ENCODE data around the gene SLC6A19.

- no peak for TF ChIP-seq POLR2AphosphoS5 (IDR thresholded peaks at IDR 0.05; ENCODE audit: low read depth)
- TF ChIP-seq, protein P1, sequence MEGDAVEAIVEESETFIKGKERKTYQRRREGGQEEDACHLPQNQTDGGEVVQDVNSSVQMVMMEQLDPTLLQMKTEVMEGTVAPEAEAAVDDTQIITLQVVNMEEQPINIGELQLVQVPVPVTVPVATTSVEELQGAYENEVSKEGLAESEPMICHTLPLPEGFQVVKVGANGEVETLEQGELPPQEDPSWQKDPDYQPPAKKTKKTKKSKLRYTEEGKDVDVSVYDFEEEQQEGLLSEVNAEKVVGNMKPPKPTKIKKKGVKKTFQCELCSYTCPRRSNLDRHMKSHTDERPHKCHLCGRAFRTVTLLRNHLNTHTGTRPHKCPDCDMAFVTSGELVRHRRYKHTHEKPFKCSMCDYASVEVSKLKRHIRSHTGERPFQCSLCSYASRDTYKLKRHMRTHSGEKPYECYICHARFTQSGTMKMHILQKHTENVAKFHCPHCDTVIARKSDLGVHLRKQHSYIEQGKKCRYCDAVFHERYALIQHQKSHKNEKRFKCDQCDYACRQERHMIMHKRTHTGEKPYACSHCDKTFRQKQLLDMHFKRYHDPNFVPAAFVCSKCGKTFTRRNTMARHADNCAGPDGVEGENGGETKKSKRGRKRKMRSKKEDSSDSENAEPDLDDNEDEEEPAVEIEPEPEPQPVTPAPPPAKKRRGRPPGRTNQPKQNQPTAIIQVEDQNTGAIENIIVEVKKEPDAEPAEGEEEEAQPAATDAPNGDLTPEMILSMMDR (IDR thresholded peaks at IDR 0.05; ENCODE audit: insufficient read depth, low read length): no peak
- TF ChIP-seq, protein P2, sequence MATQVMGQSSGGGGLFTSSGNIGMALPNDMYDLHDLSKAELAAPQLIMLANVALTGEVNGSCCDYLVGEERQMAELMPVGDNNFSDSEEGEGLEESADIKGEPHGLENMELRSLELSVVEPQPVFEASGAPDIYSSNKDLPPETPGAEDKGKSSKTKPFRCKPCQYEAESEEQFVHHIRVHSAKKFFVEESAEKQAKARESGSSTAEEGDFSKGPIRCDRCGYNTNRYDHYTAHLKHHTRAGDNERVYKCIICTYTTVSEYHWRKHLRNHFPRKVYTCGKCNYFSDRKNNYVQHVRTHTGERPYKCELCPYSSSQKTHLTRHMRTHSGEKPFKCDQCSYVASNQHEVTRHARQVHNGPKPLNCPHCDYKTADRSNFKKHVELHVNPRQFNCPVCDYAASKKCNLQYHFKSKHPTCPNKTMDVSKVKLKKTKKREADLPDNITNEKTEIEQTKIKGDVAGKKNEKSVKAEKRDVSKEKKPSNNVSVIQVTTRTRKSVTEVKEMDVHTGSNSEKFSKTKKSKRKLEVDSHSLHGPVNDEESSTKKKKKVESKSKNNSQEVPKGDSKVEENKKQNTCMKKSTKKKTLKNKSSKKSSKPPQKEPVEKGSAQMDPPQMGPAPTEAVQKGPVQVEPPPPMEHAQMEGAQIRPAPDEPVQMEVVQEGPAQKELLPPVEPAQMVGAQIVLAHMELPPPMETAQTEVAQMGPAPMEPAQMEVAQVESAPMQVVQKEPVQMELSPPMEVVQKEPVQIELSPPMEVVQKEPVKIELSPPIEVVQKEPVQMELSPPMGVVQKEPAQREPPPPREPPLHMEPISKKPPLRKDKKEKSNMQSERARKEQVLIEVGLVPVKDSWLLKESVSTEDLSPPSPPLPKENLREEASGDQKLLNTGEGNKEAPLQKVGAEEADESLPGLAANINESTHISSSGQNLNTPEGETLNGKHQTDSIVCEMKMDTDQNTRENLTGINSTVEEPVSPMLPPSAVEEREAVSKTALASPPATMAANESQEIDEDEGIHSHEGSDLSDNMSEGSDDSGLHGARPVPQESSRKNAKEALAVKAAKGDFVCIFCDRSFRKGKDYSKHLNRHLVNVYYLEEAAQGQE (IDR thresholded peaks at IDR 0.05; ENCODE audit: insufficient replicate concordance, low read depth): no peak
- TF ChIP-seq GABPA (IDR thresholded peaks at IDR 0.05; ENCODE audit: low read depth): no peak
These were observed 42.2 kb downstream of the SLC6A19 start for GRCh38 chr5:1243487-1244130.
